K562 (cell line): ENCODE measurements around the gene ARID5B.

Experiments used
- CTCF ChIP-seq, 3 experiments: IDR thresholded peaks in 2 of 3; conservative IDR thresholded peaks in 1 of 3; 2 replicates each; pipeline ENCODE4 v1.5.1; 2011 to 2012; ENCODE audit warnings: low read length in 3 of 3, mild to moderate bottlenecking in 3 of 3, control low read depth in 2 of 3, improper control_type of control experiment in 1 of 3, inconsistent platforms in 1 of 3, low read depth in 1 of 3, mixed read lengths in 1 of 3, moderate library complexity in 1 of 3; ENCODE audit not compliant: insufficient read depth in 2 of 3
- HMG20A ChIP-seq: fragments of 450-650 bp; formaldehyde crosslinking; conservative IDR thresholded peaks from 2 replicates; pipeline ENCODE4 v1.4.0; 2020; ENCODE audit warnings: mild to moderate bottlenecking, mixed read lengths
- KDM1A ChIP-seq, 2 experiments: fragments of 450-650 bp; IDR thresholded peaks; 2 replicates each; pipeline ENCODE4 v1.6.1; 2016; ENCODE audit warnings: mild to moderate bottlenecking in 2 of 2
- MTA2 ChIP-seq: fragments of 450-650 bp; IDR thresholded peaks from 2 replicates; pipeline ENCODE4 v1.6.1; 2016; ENCODE audit warnings: low read depth
- PHTF2 ChIP-seq: fragments of 250-450 bp; sonication (Bioruptor Pico); IDR thresholded peaks from 2 replicates; pipeline ENCODE4 v1.5.0; 2021; ENCODE audit warnings: mild to moderate bottlenecking
- SMC3 ChIP-seq: conservative IDR thresholded peaks from 2 replicates; pipeline ENCODE4 v1.6.1; 2011; ENCODE audit warnings: low read depth, low read length, improper control_type of control experiment; ENCODE audit not compliant: insufficient read depth
- ZFP1 ChIP-seq: fragments of 450-650 bp; formaldehyde crosslinking; IDR thresholded peaks from 2 replicates; pipeline ENCODE4 v1.4.0; 2020; ENCODE audit warnings: mild to moderate bottlenecking, mixed read lengths
- ZNF224 ChIP-seq: sonication (generic); formaldehyde crosslinking; IDR thresholded peaks from 2 replicates; pipeline ENCODE4 v1.8.0; 2022; ENCODE audit warnings: mild to moderate bottlenecking, missing genetic modification reagents
- ZNF324 ChIP-seq: fragments of 250-450 bp; sonication (Bioruptor Pico); IDR thresholded peaks from 2 replicates; pipeline ENCODE4 v1.4.0; 2020; ENCODE audit warnings: mild to moderate bottlenecking
- ZNF586 ChIP-seq: fragments of 450-650 bp; formaldehyde crosslinking; conservative IDR thresholded peaks from 2 replicates; pipeline ENCODE4 v1.4.0; 2020; ENCODE audit warnings: mild to moderate bottlenecking, moderate library complexity

GRCh38 chr10:62036186-62037081 lies 134.9 kb downstream of the ARID5B start:
- TF ChIP-seq ZNF586 (no peak), PHTF2 (CRISPR knock-in tag) (no peak), MTA2 (no peak), CTCF (IDR thresholded peaks at IDR 0.05 in 2 of 3, conservative IDR thresholded peaks at IDR 0.05 in 1 of 3; ENCODE audit: insufficient read depth in 2 of 3, low read depth in 1 of 3, low read length in 3 of 3) (no peak), HMG20A (CRISPR knock-in tag) (no peak), ZNF324 (CRISPR knock-in tag) (no peak), SMC3 (no peak), ZFP1 (no peak), KDM1A (IDR thresholded peaks at IDR 0.05) (no peak), ZNF224 (no peak)
